IgD-negative memory B cell (primary cell): Measurements from ENCODE around the gene IL36G. TPM values are rescaled to one million over a fixed set of nuclear protein-coding genes. Genes with fewer than 3 reads are reported as not detected.

Experiments
- H3K27ac Mint-ChIP-seq, 3 donors: one replicate each; pipeline ENCODE4 v1.8.0; 2020 to 2022; ENCODE audit warnings: mild to moderate bottlenecking in 3 of 3, mixed read lengths in 3 of 3, moderate library complexity in 1 of 3
- H3K27me3 Mint-ChIP-seq: one replicate; pipeline ENCODE4 v1.8.0; 2021; ENCODE audit warnings: mixed read lengths
- H3K36me3 Mint-ChIP-seq: one replicate; pipeline ENCODE4 v1.8.0; 2020; ENCODE audit warnings: mild to moderate bottlenecking, mixed read lengths
- H3K4me1 Mint-ChIP-seq, 3 donors: one replicate each; pipeline ENCODE4 v1.8.0; 2020 to 2022; ENCODE audit warnings: mixed read lengths in 3 of 3, mild to moderate bottlenecking in 1 of 3
- H3K4me3 Mint-ChIP-seq, 4 donors: one replicate each; pipeline ENCODE4 v1.8.0; 2020 to 2022; ENCODE audit warnings: mild to moderate bottlenecking in 4 of 4, mixed read lengths in 4 of 4, moderate library complexity in 3 of 4
- H3K9me3 Mint-ChIP-seq, 3 donors: one replicate each; pipeline ENCODE4 v1.8.0; 2020 to 2021; ENCODE audit warnings: mixed read lengths in 3 of 3, mild to moderate bottlenecking in 1 of 3
- polyA plus RNA-seq: library from polyadenylated mRNA; unstranded; fragments of 300-500 nt; fragmentation: Illumina TruSeq; gene quantifications from one replicate; pipeline ENCODE4 v1.2.3, GENCODE V29; 2021

The IL36G gene
- polyA plus RNA-seq, 1 donor from 2014 or later, result not detected

GRCh38 chr2:112996635-112997034 lies 18.8 kb downstream of the IL36G start:
- Mint-ChIP-seq H3K27ac (no peak overlapping the region), H3K9me3 (peaks cover 7 to 34% (median 25%) of the 10 kb centered on the region in 3 donors), H3K36me3 (peaks cover 7% of the 10 kb centered on the region), H3K4me1 (peaks cover 0 to 6% (median 5%) of the 10 kb centered on the region in 3 donors), H3K27me3 (peaks cover 19% of the 10 kb centered on the region), H3K4me3 (no peak overlapping the region)

- H3K36me3 Mint-ChIP-seq, result peaks cover 7% of the 10 kb centered on the region
- H3K27ac Mint-ChIP-seq, result no peak overlapping the region
- H3K4me1 Mint-ChIP-seq, result peaks cover 0 to 6% (median 5%) of the 10 kb centered on the region in 3 donors
- peaks cover 7 to 31% (median 25%) of the 10 kb centered on the region in 3 donors for H3K9me3 Mint-ChIP-seq
- peaks cover 24% of the 10 kb centered on the region for H3K27me3 Mint-ChIP-seq
- no peak overlapping the region for H3K4me3 Mint-ChIP-seq
These were observed 19.3 kb downstream of the IL36G start for GRCh38 chr2:112997151-112997550.

DNA sequence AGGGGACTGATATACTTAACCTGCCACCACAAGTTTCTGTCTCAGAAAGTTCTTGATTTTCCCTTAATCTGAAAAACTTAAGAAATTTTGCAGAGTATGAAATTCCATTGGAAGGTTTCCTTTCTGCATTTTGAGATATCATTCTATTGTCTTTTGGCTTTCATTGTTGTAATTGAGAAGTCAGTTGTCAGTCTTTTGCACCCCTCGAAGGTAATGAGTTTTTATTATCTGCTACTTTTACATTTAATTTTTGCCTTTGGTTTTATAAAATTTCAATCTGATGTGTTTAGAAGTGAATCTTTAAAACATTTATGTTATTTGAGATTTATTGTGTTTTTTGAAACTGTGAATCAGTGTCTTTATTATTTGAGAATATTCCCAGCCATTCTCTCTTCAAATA lies 22.6 kb downstream of the IL36G start:
- peaks cover 0 to 3% (median 2%) of the 10 kb centered on the region in 3 donors for H3K4me1 Mint-ChIP-seq
- H3K36me3 Mint-ChIP-seq, result peaks cover 5% of the 10 kb centered on the region
- peaks cover 5 to 23% (median 22%) of the 10 kb centered on the region in 3 donors for H3K9me3 Mint-ChIP-seq
- H3K27me3 Mint-ChIP-seq, result peaks cover 18% of the 10 kb centered on the region
- H3K27ac Mint-ChIP-seq, result no peak overlapping the region
- no peak overlapping the region for H3K4me3 Mint-ChIP-seq

GRCh38 chr2:113002677-113003076 lies 24.9 kb downstream of the IL36G start:
- H3K27me3 Mint-ChIP-seq, result peaks cover 14% of the 10 kb centered on the region
- H3K9me3 Mint-ChIP-seq, result peaks cover 5 to 23% (median 22%) of the 10 kb centered on the region in 3 donors
- no peak overlapping the region for H3K4me3 Mint-ChIP-seq
- H3K36me3 Mint-ChIP-seq, result peaks cover 5% of the 10 kb centered on the region
- H3K27ac Mint-ChIP-seq, result no peak overlapping the region
- H3K4me1 Mint-ChIP-seq, result no peaks in the 10 kb centered on the region

DNA sequence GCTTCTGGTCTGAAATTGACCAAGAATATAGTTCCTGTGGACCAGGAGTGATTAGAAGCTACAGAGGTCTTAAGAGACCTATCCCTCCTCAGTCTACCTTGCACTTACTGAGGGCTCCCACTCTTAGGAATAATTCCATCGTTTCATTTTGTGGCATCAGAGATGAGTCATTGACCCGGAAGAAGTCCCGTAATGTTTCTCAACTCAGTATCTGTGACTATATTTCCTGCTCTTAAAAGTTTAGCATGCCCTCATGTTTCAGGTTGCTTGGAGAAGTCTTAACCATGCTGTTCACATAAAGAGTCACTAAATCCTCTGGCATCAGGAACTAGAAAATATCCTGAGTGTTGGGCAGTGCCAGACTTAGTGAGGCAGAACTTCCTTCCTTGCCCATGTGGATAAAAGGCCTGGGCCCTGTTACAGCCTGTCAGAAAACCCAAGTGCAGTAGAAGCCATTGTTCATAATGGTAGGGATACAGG lies 27.3 kb downstream of the IL36G start, which contains the start of gene IL36A:
Gene IL36A, plus strand, starts transcription at position 430 of the 480 bp plus-strand sequence. CDS start 413 bp downstream, outside the sequence.
- H3K36me3 Mint-ChIP-seq, result peaks cover 5% of the 10 kb centered on the region
- H3K27ac Mint-ChIP-seq, result no peak within 1 kb of the TSS
- no peaks in the 10 kb centered on the region for H3K4me1 Mint-ChIP-seq

GRCh38 chr2:113007250-113007649 lies 29.4 kb downstream of the IL36G start:
- H3K27me3 Mint-ChIP-seq, result peaks cover 3% of the 10 kb centered on the region
- no peaks in the 10 kb centered on the region for H3K36me3 Mint-ChIP-seq

More for the DNA sequence above, 27.3 kb downstream of the IL36G start, which contains the start of gene IL36A:
- Mint-ChIP-seq H3K4me3 (no peak within 1 kb of the TSS), H3K27me3 (peaks cover 12% of the 10 kb centered on the region), H3K9me3 (peaks cover 5 to 16% (median 14%) of the 10 kb centered on the region in 3 donors)

DNA sequence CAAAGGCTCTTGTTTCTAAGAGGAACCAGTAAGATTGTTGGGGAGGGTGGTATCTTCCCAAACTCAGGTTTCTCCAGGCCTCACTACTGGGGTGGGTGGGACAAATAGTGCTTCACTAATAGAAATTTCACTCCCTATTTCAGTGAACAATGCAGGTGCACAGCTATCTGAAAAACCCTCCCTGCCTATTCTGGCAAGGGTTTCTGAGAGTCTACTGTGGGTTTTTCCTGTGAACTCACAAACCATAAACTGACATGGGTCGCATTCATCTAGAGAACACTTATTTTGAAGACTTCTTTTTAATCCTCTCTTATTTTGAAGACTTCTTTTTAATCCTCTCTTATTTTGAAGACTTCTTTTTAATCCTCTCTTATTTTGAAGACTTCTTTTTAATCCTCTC lies 31.8 kb downstream of the IL36G start:
- H3K9me3 Mint-ChIP-seq, result no peaks in the 10 kb centered on the region
- H3K36me3 Mint-ChIP-seq, result no peaks in the 10 kb centered on the region
- no peak overlapping the region for H3K4me3 Mint-ChIP-seq
- no peak overlapping the region for H3K27ac Mint-ChIP-seq
- H3K4me1 Mint-ChIP-seq, result no peaks in the 10 kb centered on the region
- H3K27me3 Mint-ChIP-seq, result peaks cover 8% of the 10 kb centered on the region

More at GRCh38 chr2:113007250-113007649, 29.4 kb downstream of the IL36G start:
- Mint-ChIP-seq H3K9me3 (no peaks in the 10 kb centered on the region), H3K27ac (no peak overlapping the region), H3K4me1 (no peaks in the 10 kb centered on the region), H3K4me3 (no peak overlapping the region)

DNA sequence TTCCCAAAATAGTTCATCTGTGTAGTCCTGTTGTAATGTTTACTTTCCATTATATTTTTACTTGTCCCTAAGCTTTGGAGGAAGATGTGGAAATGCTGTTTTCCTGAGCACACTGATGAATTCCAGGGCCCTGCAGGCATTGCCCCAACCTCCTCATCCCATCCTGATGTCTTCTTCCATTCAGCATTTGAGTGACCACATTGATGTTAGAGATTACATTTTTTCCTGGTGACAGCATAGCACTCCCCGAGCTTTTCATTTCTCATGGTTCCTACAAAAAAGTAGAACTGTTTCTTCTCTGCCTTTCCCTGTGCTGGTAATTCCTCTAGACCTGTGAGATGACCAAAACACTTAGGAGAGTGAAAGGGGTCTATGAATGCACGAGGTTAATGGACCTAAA lies 32.3 kb downstream of the IL36G start:
- Mint-ChIP-seq H3K9me3 (no peaks in the 10 kb centered on the region), H3K4me3 (no peak overlapping the region)

GRCh38 chr2:113011108-113011507 lies 33.3 kb downstream of the IL36G start:
- no peak overlapping the region for H3K4me3 Mint-ChIP-seq
- H3K36me3 Mint-ChIP-seq, result no peaks in the 10 kb centered on the region
- H3K4me1 Mint-ChIP-seq, result no peaks in the 10 kb centered on the region
- no peaks in the 10 kb centered on the region for H3K9me3 Mint-ChIP-seq
- H3K27me3 Mint-ChIP-seq, result peaks cover 14% of the 10 kb centered on the region
- no peak overlapping the region for H3K27ac Mint-ChIP-seq

More for the DNA sequence above, 32.3 kb downstream of the IL36G start:
- H3K36me3 Mint-ChIP-seq, result no peaks in the 10 kb centered on the region
- H3K27ac Mint-ChIP-seq, result no peak overlapping the region
- H3K4me1 Mint-ChIP-seq, result no peaks in the 10 kb centered on the region
- H3K27me3 Mint-ChIP-seq, result peaks cover 12% of the 10 kb centered on the region

- no peaks in the 10 kb centered on the region for H3K4me1 Mint-ChIP-seq
- peaks cover 26% of the 10 kb centered on the region for H3K27me3 Mint-ChIP-seq
- H3K36me3 Mint-ChIP-seq, result no peaks in the 10 kb centered on the region
- peaks cover 0 to 6% (median 0%) of the 10 kb centered on the region in 3 donors for H3K9me3 Mint-ChIP-seq
- H3K4me3 Mint-ChIP-seq, result no peak overlapping the region
- H3K27ac Mint-ChIP-seq, result no peak overlapping the region
These were observed 34.9 kb downstream of the IL36G start for GRCh38 chr2:113012436-113013335.

- Mint-ChIP-seq H3K36me3 (no peaks in the 10 kb centered on the region), H3K4me3 (no peak overlapping the region), H3K4me1 (no peaks in the 10 kb centered on the region), H3K27ac (no peak overlapping the region), H3K27me3 (peaks cover 28% of the 10 kb centered on the region), H3K9me3 (peaks cover 0 to 7% (median 2%) of the 10 kb centered on the region in 3 donors)
These were observed 35.5 kb downstream of the IL36G start for GRCh38 chr2:113013336-113013661.

GRCh38 chr2:113014067-113014466 lies 36.3 kb downstream of the IL36G start:
- Mint-ChIP-seq H3K4me1 (no peaks in the 10 kb centered on the region), H3K9me3 (peaks cover 0 to 14% (median 10%) of the 10 kb centered on the region in 3 donors), H3K27me3 (peaks cover 32% of the 10 kb centered on the region), H3K4me3 (no peak overlapping the region), H3K27ac (no peak overlapping the region), H3K36me3 (no peaks in the 10 kb centered on the region)

- no peaks in the 10 kb centered on the region for H3K36me3 Mint-ChIP-seq
- H3K9me3 Mint-ChIP-seq, result peaks cover 0 to 14% (median 10%) of the 10 kb centered on the region in 3 donors
- no peaks in the 10 kb centered on the region for H3K4me1 Mint-ChIP-seq
- no peak overlapping the region for H3K4me3 Mint-ChIP-seq
- H3K27ac Mint-ChIP-seq, result no peak overlapping the region
- peaks cover 34% of the 10 kb centered on the region for H3K27me3 Mint-ChIP-seq
These were observed 37.2 kb downstream of the IL36G start for GRCh38 chr2:113015042-113015441.

- Mint-ChIP-seq H3K9me3 (peaks cover 0 to 14% (median 10%) of the 10 kb centered on the region in 3 donors), H3K4me1 (no peaks in the 10 kb centered on the region), H3K27ac (no peak overlapping the region), H3K27me3 (peaks cover 34% of the 10 kb centered on the region), H3K36me3 (no peaks in the 10 kb centered on the region), H3K4me3 (no peak overlapping the region)
These were observed 37.8 kb downstream of the IL36G start for GRCh38 chr2:113015655-113016054.

- no peaks in the 10 kb centered on the region for H3K36me3 Mint-ChIP-seq
- H3K4me3 Mint-ChIP-seq, result no peak overlapping the region
- no peaks in the 10 kb centered on the region for H3K4me1 Mint-ChIP-seq
- H3K27ac Mint-ChIP-seq, result no peak overlapping the region
- peaks cover 0 to 14% (median 10%) of the 10 kb centered on the region in 3 donors for H3K9me3 Mint-ChIP-seq
- H3K27me3 Mint-ChIP-seq, result peaks cover 34% of the 10 kb centered on the region
These were observed 40.7 kb downstream of the IL36G start for GRCh38 chr2:113018509-113018908.
